ENCODE measurements around the gene E2F2. TPM values are rescaled to one million over a fixed set of nuclear protein-coding genes. Genes with fewer than 3 reads are reported as not detected.

E2F2 gene
- total RNA-seq, 1 experiment from 2014 or later, result 5.1 TPM

- no peaks in the 10 kb centered on the region; the same call in 1 of the 2 replicates for H3K79me2 ChIP-seq (ENCODE audit: insufficient read depth, low read length)
- H2BK12ac ChIP-seq (ENCODE audit: insufficient read length, low read depth, low read length), result no peak overlapping the region
- no peak overlapping the region for H2AFZ ChIP-seq (ENCODE audit: low read length)
- H3K9me3 ChIP-seq (ENCODE audit: control insufficient read depth, low read depth, low read length), result no peaks in the 10 kb centered on the region
- H3K36me3 Mint-ChIP-seq (ENCODE audit: insufficient read depth in 1 of 3, low read depth in 3 of 3), result no peaks in the 10 kb centered on the region
- H3K18ac ChIP-seq (ENCODE audit: insufficient read length, low read depth, low read length), result no peak overlapping the region
- no peak overlapping the region for H3K23ac ChIP-seq (ENCODE audit: insufficient read length, low read depth, low read length)
- H4K5ac ChIP-seq (ENCODE audit: insufficient read length, low read depth, low read length), result no peak overlapping the region
- H3K9ac ChIP-seq (ENCODE audit: extremely low read depth, insufficient read length, low read length), result no peak overlapping the region
- no peaks in the 10 kb centered on the region; the same call in 1 of the 2 replicates for H3K27me3 Mint-ChIP-seq (ENCODE audit: low read depth)
- H3T11ph ChIP-seq (ENCODE audit: low read length), result no peak overlapping the region
- no peak overlapping the region for H2BK120ac ChIP-seq (ENCODE audit: low read depth, low read length, poor library complexity, severe bottlenecking)
- no peak overlapping the region for H2BK5ac ChIP-seq (ENCODE audit: insufficient read length, low read length)
- H3K4me1 Mint-ChIP-seq, result no peaks in the 10 kb centered on the region
- no peaks in the 10 kb centered on the region for H3K79me1 ChIP-seq (ENCODE audit: insufficient read depth, low read depth, low read length, poor library complexity, severe bottlenecking)
- no peak overlapping the region for H3K4me3 Mint-ChIP-seq
- H3K23me2 ChIP-seq (ENCODE audit: insufficient read length, low read depth, low read length, poor library complexity, severe bottlenecking), result no peaks in the 10 kb centered on the region
- no peak for DNase-seq
- no peak overlapping the region for H3K14ac ChIP-seq (ENCODE audit: insufficient read depth, low read length)
- H4K91ac ChIP-seq (ENCODE audit: insufficient read length, low read depth, low read length), result no peak overlapping the region
- no peaks in the 10 kb centered on the region for H3K4me1 ChIP-seq (ENCODE audit: insufficient read depth, low read length)
- no peaks in the 10 kb centered on the region for H4K20me1 ChIP-seq (ENCODE audit: control insufficient read depth, insufficient read depth, insufficient read length)
- no peak overlapping the region for H3K4me2 ChIP-seq (ENCODE audit: insufficient read depth, insufficient read length, low read length)
- H3K4ac ChIP-seq (ENCODE audit: low read depth, low read length), result no peak overlapping the region
- no peak overlapping the region for H3K27ac ChIP-seq (ENCODE audit: insufficient read length, low read depth, low read length)
- H2BK15ac ChIP-seq (ENCODE audit: low read depth, low read length), result no peak overlapping the region
- no peak overlapping the region for H3K27ac Mint-ChIP-seq
- no peak for TF ChIP-seq CTCF (conservative IDR thresholded peaks at IDR 0.05)
- H2AK5ac ChIP-seq (ENCODE audit: insufficient read length, low read length), result no peak overlapping the region
- WGBS (ENCODE audit: extremely low coverage, insufficient read length, low lambda C conversion rate), result no CpG with 5 or more reads among the region's 3 CpGs
- H2BK20ac ChIP-seq (ENCODE audit: low read depth, low read length, poor library complexity, severe bottlenecking), result no peak overlapping the region
- H3K56ac ChIP-seq (ENCODE audit: insufficient read length, low read depth, low read length), result no peak overlapping the region
- H3K27me3 ChIP-seq (ENCODE audit: insufficient read depth, low read length), result no peaks in the 10 kb centered on the region
- no peaks in the 10 kb centered on the region for H3K9me3 Mint-ChIP-seq
- H4K8ac ChIP-seq (replicated peaks; ENCODE audit: insufficient read length, low read depth, low read length), result no peak overlapping the region
These were observed 64.5 kb downstream of the E2F2 start for GRCh38 chr1:23466423-23466989.
